Activated CD4-positive, alpha-beta T cell treated with anti-CD3 and anti-CD28 coated beads, Interleukin-2, Interleukin-4, amounts not matched to agents 100 ng/mL and 50 ng/mL, durations not matched to agents 16 hours and 8 hours (primary cell): ENCODE data around the gene ACD.
"Not testable (repeated sequence)": the region's sequence is repeated elsewhere in the genome, so short reads cannot be mapped to it uniquely, and the experiment has no call there.

Experiments
- DNase-seq: peaks from one replicate; pipeline ENCODE4 v3.0.0-alpha.2; 2020; ENCODE audit warnings: low spot score

Gene ACD

DNA sequence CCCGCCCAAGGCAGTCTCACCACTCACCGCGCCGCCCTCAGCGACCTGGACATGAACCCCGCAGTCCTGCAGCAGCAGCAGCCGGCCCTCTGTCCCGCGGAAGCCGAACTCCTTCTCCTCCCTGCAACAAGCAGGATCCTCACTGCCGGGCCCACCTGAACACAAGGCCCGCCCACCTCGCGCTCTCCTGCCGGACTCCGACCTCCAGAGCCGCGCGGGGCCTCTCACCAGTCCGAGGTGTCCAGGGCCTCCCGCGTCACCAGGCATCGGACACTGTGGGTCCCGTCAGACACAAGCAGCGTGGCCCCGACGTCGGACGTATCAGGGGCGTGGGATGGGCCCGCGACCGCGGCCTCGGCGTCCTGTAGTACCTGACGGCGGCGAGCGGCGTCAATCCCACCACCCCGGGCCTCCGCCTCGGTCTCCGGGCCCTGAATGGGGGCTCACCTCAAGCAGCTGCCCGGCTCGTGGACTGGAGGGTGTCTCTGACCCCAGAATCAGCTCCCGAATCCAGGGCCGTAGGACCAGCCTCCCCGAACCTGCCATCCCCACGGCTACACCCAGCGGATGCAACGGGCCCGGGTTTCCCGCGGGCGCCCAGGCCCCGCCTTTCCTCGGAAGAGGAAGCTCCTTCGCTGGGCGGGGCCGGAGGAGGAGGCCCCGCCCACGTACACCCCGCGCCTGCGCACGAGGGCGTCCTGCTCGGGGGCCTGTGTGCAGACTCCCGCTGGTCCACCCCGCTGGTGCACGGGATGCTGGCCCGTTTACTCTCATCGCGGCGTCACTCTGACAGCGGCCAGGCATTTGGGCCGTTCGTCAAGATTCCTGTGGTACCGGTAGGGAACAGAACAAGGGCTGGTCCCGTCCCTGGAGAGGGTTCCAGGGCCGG lies at the start of gene ACD:
Gene ACD (minus strand): TSS at position 586 of the 889 bp plus-strand sequence. CDS start 40 bp downstream, at position 546.
- DNase-seq, result peak; percentile 94

GRCh38 chr16:67709050-67709449 lies 49.0 kb upstream of the ACD start:
- no peak for DNase-seq

- no peak for DNase-seq
These were observed 48.3 kb upstream of the ACD start for GRCh38 chr16:67708368-67708771.

- DNase-seq, result no peak
These were observed 47.7 kb upstream of the ACD start for GRCh38 chr16:67707790-67708189.

DNA sequence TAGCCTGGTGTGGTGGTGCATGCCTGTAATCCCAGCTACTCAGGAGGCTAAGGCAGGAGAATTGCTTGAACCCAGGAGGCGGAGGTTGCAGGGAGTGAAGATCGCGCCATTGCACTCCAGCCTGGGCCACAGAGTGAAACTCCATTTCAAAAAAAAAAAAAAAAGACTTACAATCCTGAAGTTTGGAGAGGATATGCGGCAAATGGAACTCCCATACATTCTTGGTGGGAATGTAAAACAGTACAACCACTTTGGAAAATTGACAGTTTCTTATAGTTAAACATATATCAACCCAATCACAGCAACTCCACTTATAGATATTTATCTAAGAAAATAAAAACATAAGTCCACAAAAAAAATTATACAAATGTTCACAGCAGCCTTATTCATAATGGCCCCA lies 47.1 kb upstream of the ACD start:
- no peak for DNase-seq

DNA sequence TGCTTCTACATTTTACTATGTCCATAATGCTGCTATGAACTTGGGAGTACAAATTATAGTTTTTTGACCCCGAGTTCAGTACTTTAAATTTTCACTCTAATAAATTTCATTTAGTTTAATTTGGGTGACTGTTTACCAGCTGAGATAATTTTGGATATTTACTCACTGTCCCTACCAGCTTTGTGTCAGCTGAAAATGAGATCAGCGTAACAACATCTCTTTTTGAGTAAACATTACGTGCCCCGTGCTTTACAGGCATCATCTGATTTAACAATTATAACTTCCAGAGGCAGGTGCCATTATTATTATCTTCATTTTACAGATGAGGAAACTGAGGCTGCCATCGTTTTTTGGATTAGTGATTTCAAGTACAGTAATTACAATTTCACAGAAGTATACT lies 44.0 kb upstream of the ACD start:
- DNase-seq, result no peak

DNA sequence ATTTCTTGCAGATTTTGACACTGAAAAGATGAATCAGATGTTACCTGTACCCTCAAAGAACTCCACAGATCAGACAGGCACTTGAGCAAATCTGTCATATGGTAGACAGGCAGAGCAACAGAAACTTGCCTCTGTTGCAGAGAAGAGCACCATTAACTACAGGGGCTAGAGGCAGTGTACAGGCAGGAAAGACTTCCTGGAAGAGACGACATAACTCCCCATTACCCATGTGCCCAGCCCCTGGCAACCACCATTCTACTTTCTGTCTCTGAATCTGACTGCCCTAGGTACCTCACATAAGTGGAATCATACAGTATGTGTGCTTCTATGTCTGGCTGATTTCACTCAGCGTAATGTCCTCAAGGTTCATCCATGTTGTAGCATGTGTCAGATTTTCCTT lies 43.6 kb upstream of the ACD start:
- peak; percentile 32 for DNase-seq

GRCh38 chr16:67702130-67702529 lies 42.1 kb upstream of the ACD start:
- no peak for DNase-seq

DNA sequence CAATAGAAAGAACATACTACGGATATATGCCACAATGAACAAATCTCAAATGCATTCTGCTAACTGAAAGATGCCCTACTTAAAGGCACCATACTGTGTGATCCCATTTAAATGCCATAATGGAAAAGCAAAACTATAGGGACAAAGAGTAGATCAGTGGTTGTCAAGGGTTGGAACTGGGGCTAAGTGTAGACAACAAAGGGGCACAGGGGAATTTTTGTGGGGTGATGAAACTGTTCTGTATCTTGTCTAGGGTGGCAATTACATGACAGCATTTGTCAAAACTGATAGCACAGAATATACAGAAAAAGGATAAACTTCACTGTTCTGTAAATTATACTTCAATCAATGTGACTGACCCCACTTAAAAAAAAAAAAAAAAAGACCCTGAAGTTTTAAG lies 41.4 kb upstream of the ACD start:
- DNase-seq, result no peak

DNA sequence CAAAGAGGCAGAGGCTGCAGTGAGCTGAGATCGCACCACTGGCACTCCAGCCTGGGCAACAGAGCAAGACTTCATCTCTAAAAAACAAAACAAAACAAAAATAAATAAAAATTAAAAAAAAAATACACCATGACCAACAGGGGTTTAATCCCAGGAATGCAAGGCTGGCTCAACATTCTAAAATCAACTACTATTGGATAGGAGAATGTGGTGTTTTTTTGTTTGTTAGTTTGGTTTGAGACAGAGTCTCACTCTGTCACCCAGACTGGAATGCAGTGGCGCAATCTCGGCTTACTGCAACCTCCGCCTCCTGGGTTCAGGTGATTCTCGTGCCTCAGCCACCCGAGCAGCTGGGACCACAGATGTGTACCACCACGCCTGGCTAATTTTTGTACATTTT lies 39.2 kb upstream of the ACD start:
- DNase-seq, result no peak

GRCh38 chr16:67697422-67698185 lies 37.5 kb upstream of the ACD start:
- no peak for DNase-seq

DNA sequence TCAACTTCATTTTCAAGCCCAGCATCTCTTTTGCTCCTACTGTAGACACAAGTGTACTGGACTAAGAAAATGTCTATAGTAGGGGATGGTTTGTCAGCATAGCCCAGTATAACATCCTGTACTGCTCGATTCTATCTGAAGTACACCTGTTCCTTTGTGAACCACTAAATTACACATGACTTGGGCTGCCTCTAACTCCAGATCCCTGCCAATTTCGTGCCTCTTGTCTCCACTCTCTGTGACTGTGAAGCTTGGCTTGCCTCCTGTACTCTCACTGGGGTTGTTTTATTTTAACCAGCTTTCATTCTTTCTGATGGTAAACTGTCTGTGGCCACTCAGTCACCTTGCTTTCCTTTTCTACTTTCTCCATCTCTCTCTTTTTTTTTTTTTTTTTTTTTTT lies 34.6 kb upstream of the ACD start:
- DNase-seq, result no peak

DNA sequence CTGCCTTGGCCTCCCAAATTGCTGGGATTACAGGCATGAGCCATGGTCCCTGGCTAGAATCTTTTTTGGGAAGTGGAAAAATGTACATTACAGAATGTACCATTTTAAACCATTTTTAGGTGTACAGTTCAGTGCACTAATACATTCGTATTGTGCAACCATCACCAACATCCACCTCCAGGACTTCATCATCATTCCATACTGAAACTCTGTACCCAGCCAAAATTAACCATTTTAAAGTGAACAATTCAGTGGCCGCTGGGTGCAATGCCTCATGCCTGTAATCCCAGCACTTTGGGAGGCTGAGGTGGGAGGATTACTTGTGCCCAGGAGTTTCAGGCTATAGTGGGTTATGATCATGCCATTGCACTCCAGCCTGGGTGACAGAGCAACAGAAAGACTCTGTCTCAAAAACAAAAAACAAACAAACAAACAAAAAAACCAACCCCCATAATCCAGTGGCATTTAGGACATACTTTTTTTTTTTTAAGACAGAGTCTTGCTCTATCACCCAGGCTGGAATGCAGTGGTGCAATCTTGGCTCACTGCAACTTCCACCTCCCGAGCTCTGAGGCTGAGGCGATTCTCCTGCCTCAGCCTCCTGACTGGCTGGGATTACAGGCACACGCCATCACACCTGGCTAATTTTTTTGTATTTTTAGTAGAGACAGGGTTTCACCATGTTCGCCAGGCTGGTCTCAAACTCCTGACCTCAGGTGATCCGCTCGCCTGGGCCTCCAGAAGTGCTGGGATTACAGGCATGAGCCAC lies 33.6 kb upstream of the ACD start:
- DNase-seq, result not testable (repeated sequence)

- no peak for DNase-seq
These were observed 25.5 kb upstream of the ACD start for GRCh38 chr16:67685388-67686112.

DNA sequence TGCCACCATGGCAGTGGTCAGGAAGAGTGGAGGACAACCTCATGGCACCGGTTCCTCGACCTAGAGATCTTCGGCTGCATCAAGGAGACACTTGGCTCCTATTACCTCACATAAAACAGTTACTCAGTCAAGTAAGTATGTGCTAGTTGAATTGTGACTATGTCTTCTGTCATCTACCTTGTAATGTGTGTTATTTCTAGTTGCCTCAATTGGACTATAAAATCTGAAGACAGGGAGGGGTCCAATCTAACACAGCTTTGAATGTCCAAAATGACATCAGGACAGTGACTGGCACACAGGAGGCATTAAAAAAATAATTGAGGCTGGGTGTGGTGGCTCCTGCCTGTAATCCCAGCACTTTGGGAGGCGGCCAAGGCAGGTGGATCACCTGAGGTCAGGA lies 23.7 kb upstream of the ACD start:
- DNase-seq, result no peak

DNA sequence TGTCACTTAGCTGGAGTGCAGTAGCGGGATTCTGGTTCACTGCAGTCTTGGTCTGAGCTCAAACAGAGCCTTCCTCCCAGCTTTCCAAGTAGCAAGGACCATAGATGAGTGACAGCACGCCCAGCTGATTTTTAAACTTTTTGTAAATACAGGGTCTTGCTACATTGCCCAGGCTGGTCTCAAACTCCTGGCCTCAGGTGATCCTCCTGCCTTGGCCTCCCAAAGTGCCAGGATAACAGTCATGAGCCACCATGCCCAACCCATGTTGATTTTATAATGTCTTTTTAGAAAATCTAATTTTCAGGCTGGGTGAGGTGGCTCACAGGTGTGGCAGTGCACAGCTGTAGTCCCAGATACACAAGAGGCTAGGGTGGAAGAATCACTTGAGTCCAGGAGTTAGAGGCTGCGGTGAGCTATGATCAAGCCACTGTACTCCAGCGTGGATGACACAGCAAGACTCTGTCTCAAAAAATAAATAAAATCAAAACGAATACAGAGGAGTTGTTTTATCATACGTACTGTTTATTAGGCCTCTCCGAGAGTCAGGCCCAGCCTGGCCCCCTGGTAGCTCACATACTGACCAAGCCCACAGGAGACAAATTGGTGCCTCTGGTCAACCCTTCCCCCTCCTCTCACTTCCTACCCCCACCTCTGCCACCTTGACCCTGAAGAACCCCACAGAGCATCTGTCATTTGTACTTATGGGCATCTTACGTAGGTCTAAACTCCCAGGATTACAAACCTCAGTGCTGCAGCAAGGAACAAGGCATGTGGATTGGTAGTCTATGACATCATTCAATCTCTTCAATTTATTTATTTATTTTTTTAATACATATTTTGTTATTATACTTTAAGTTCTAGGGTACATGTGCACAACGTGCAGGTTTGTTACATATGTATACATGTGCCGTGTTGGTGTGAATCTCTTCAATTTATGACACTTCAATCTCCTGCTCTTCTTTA lies 20.2 kb upstream of the ACD start:
- no peak for DNase-seq

- no peak for DNase-seq
These were observed 18.4 kb upstream of the ACD start for GRCh38 chr16:67678354-67679023.

GRCh38 chr16:67677712-67678111 lies 17.7 kb upstream of the ACD start:
- no peak for DNase-seq

DNA sequence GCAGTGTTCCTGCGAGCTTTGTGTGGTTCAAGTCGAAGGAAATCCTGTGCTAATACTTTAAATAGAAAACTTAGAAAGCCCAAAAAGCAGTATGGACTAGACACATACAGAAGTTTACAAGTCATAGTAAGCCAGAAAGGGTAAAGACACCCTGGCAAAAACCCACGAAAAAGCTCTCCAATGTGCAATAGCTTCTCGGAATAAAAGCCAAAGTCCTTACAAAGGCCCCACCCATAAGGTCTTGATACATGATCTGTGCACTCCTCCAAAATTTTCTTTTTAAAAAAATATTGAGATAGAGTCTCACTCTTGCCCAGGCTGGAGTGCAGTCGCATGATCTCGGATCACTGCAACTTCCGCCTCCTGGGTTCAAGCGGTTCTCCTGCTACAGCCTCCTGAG lies 16.9 kb upstream of the ACD start:
- DNase-seq, result no peak

DNA sequence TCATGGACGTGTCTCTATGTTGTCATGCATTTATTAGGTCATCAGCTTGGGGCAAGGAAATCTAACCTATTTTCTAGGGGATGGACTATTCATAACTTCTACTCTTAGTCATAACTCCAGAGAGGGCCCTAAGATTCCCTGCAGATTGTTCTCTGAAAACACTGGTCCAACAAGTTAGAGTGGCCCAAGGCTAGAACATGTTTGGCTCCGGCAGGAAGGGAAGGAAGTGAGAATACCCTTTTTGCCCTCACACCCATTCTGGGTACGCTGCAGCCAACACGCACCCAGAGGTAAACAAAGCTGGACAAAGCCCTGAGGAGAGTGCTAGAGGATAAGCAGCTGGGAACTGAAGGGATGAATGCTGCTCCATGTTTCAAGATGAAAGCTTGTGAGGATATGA lies 16.5 kb upstream of the ACD start:
- no peak for DNase-seq
